Trophoblast cell (in vitro differentiated cells and primary cell): ENCODE results near the gene KCNAB3.

Source experiments
- DNase-seq, 2 donors: peaks; one replicate each; pipeline ENCODE4 v3.0.0-alpha.2; 2016
- H2AFZ ChIP-seq: 2 replicates; pipeline ENCODE4 v1.6.1; 2013; ENCODE audit warnings: low read length, moderate library complexity, mild to moderate bottlenecking; ENCODE audit not compliant: insufficient read depth, poor library complexity
- H2AK5ac ChIP-seq: 2 replicates; pipeline ENCODE4 v1.6.1; 2013; ENCODE audit warnings: mild to moderate bottlenecking, low read length
- H2BK120ac ChIP-seq: 2 replicates; pipeline ENCODE4 v1.6.1; 2013; ENCODE audit warnings: low read length, mild to moderate bottlenecking, moderate library complexity; ENCODE audit not compliant: insufficient read depth, poor library complexity
- H2BK12ac ChIP-seq: 2 replicates; pipeline ENCODE4 v1.6.1; 2013; ENCODE audit warnings: mild to moderate bottlenecking, low read length, moderate library complexity
- H2BK5ac ChIP-seq: 2 replicates; pipeline ENCODE4 v1.6.1; 2013; ENCODE audit warnings: low read length, low read depth, moderate library complexity, mild to moderate bottlenecking; ENCODE audit not compliant: poor library complexity
- H3K14ac ChIP-seq: 2 replicates; pipeline ENCODE4 v1.6.1; 2013; ENCODE audit warnings: mild to moderate bottlenecking, low read length
- H3K18ac ChIP-seq: 2 replicates; pipeline ENCODE4 v1.6.1; 2013; ENCODE audit warnings: mild to moderate bottlenecking, low read length
- H3K23ac ChIP-seq: 2 replicates; pipeline ENCODE4 v1.6.1; 2013; ENCODE audit warnings: low read length
- H3K27ac ChIP-seq: 2 replicates; pipeline ENCODE4 v1.5.1; 2013; ENCODE audit warnings: low read depth, mild to moderate bottlenecking, inconsistent platforms, low read length, moderate library complexity
- H3K27me3 ChIP-seq: 2 replicates; pipeline ENCODE4 v1.6.1; 2013; ENCODE audit warnings: inconsistent platforms, mild to moderate bottlenecking, low read length, moderate library complexity; ENCODE audit not compliant: insufficient read depth
- H3K36me3 ChIP-seq, 2 experiments: 1 replicate in 1 of 2; 2 replicates in 1 of 2; pipeline ENCODE4 v1.6.1; 2013; ENCODE audit warnings: low read length in 2 of 2, mild to moderate bottlenecking in 2 of 2, moderate library complexity in 1 of 2; ENCODE audit not compliant: insufficient read depth in 2 of 2, control insufficient read depth in 1 of 2
- H3K4ac ChIP-seq: 2 replicates; pipeline ENCODE4 v1.6.1; 2013; ENCODE audit warnings: low read depth, mild to moderate bottlenecking, low read length, moderate library complexity
- H3K4me1 ChIP-seq, 2 experiments: 1 replicate in 1 of 2; 2 replicates in 1 of 2; pipeline ENCODE4 v1.6.1; 2013; ENCODE audit warnings: low read length in 2 of 2, mild to moderate bottlenecking in 2 of 2, moderate library complexity in 1 of 2; ENCODE audit not compliant: insufficient read depth in 2 of 2, control insufficient read depth in 1 of 2
- H3K4me2 ChIP-seq: 2 replicates; pipeline ENCODE4 v1.6.1; 2013; ENCODE audit warnings: inconsistent platforms, mild to moderate bottlenecking, low read length, moderate library complexity
- H3K4me3 ChIP-seq: 2 replicates; pipeline ENCODE4 v1.5.1; 2013; ENCODE audit warnings: mild to moderate bottlenecking, low read depth, low read length, inconsistent platforms
- H3K79me1 ChIP-seq: one replicate; pipeline ENCODE4 v1.6.1; 2013; ENCODE audit warnings: low read length
- H3K79me2 ChIP-seq: 2 replicates; pipeline ENCODE4 v1.6.1; 2013; ENCODE audit warnings: low read length, mild to moderate bottlenecking; ENCODE audit not compliant: control insufficient read depth, insufficient read depth, poor library complexity
- H3K9ac ChIP-seq: 2 replicates; pipeline ENCODE4 v1.6.1; 2013; ENCODE audit warnings: mild to moderate bottlenecking, low read length
- H3K9me3 ChIP-seq: 2 replicates; pipeline ENCODE4 v1.6.1; 2013; ENCODE audit warnings: low read depth, mild to moderate bottlenecking, control low read depth, inconsistent platforms, low read length; ENCODE audit not compliant: insufficient read depth
- H4K12ac ChIP-seq: 2 replicates; pipeline ENCODE4 v1.6.1; 2013; ENCODE audit warnings: low read depth, mild to moderate bottlenecking, low read length, moderate library complexity
- H4K8ac ChIP-seq: 2 replicates; pipeline ENCODE4 v1.6.1; 2013; ENCODE audit warnings: low read depth, mild to moderate bottlenecking, low read length, moderate library complexity
- H4K91ac ChIP-seq: one replicate; pipeline ENCODE4 v1.6.1; 2013; ENCODE audit warnings: low read depth, mild to moderate bottlenecking, low read length, moderate library complexity
- WGBS: extraction: QIAGEN DNeasy Blood & Tissue Kit; methylation state at CpG from one replicate; pipeline ENCODE4 v1.1.7; 2013; ENCODE audit warnings: missing lambda C conversion rate; ENCODE audit not compliant: insufficient read length, insufficient coverage; ENCODE audit errors: extremely low coverage; 5-methylcytosine and 5-hydroxymethylcytosine counted together

KCNAB3 gene

DNA sequence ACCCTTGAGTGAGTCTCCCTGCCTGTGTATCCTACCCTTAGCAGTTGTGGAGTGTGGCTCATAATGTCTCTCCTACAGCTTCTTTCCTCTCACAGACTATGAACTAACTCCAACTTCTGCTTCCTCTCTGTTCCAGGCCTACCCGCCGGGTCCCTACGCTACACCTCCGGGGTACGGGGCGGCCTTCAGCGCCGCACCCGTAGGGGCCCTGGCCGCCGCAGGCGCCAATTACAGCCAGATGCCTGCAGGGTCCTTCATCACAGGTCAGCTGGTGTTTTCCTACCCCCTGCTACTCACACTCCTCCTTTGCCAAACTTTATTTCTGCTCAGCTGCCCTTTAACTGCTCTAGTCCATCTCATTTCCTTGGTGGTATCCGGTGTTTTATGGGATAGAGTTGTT lies 18.9 kb downstream of the KCNAB3 start:
- no CpG with 5 or more reads among the region's 13 CpGs for WGBS
- Histone ChIP-seq H3K9me3 (no peaks in the 10 kb centered on the region), H2BK120ac (no peak overlapping the region), H3K36me3 (peaks cover 48 to 62% of the 10 kb centered on the region in 2 experiments), H3K79me2 (no peaks in the 10 kb centered on the region), H3K14ac (no peak overlapping the region), H2BK12ac (no peak overlapping the region), H4K8ac (no peak overlapping the region), H2AK5ac (no peak overlapping the region), H3K9ac (no peak overlapping the region), H3K4me1 (peaks cover 6 to 8% of the 10 kb centered on the region in 2 experiments), H3K18ac (no peak overlapping the region), H2AFZ (no peak overlapping the region), H3K27ac (no peak overlapping the region), H3K27me3 (no peaks in the 10 kb centered on the region), H3K23ac (no peak overlapping the region), H3K79me1 (peaks cover 2% of the 10 kb centered on the region), H2BK5ac (no peak overlapping the region), H3K4ac (no peak overlapping the region), H4K12ac (no peak overlapping the region), H3K4me2 (no peak overlapping the region), H4K91ac (no peak overlapping the region), H3K4me3 (no peak overlapping the region)
- DNase-seq, result no peak

DNA sequence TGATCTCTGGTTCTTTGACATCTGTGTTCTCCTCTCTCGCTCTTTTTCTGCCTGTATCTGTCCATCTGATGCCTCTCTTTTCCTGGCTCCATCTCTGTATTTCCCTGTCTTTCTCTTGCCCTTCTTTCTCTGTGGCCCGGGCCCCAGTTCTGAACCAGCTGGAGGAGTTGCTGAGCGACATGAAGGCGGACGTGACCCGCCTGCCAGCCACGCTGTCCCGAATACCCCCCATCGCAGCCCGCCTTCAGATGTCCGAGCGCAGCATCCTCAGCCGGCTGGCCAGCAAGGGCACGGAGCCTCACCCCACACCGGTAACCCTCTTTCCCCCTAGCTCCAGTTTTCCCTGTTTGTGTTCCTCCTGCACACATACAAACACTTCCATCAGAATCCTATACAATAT lies 19.4 kb downstream of the KCNAB3 start:
- Histone ChIP-seq H2BK5ac (no peak overlapping the region), H3K36me3 (peaks cover 52 to 66% of the 10 kb centered on the region in 2 experiments), H3K23ac (no peak overlapping the region), H3K14ac (no peak overlapping the region), H3K4me3 (no peak overlapping the region), H4K12ac (no peak overlapping the region), H4K8ac (no peak overlapping the region), H2BK12ac (no peak overlapping the region), H3K18ac (no peak overlapping the region), H3K4ac (no peak overlapping the region), H2AK5ac (no peak overlapping the region), H3K79me2 (no peaks in the 10 kb centered on the region), H2BK120ac (no peak overlapping the region), H3K27me3 (no peaks in the 10 kb centered on the region), H3K79me1 (no peaks in the 10 kb centered on the region), H3K4me1 (peaks cover 8% of the 10 kb centered on the region in 2 experiments), H3K27ac (no peak overlapping the region), H3K9ac (no peak overlapping the region), H4K91ac (no peak overlapping the region), H3K9me3 (no peaks in the 10 kb centered on the region), H3K4me2 (no peak overlapping the region), H2AFZ (no peak overlapping the region)
- WGBS, result no CpG with 5 or more reads among the region's 15 CpGs
- DNase-seq, result no peak

DNA sequence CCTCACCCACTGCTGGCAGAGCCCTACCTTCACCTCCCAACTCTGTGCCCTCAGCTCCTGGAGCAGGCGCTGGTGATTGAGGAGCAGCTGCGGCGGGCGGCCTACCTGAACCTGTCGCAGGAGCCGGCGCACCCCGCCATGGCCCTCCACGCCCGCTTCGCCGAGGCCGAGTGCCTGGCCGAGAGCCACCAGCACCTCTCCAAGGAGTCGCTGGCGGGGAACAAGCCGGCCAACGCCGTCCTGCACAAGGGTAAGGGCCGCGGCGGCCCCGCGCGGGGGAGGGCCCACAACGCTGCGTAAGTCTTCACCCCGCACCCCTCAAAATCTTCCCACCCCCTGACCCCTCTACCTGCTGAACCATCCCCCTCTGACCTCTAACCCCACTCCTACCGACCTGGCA lies 20.6 kb downstream of the KCNAB3 start:
- no peak overlapping the region for H3K4me3 ChIP-seq
- peaks cover 61 to 78% of the 10 kb centered on the region in 2 experiments for H3K36me3 ChIP-seq
- H2AK5ac ChIP-seq, result no peak overlapping the region
- no peak overlapping the region for H3K9ac ChIP-seq
- H4K12ac ChIP-seq, result no peak overlapping the region
- H3K4ac ChIP-seq, result no peak overlapping the region
- no CpG with 5 or more reads among the region's 29 CpGs for WGBS
- no peaks in the 10 kb centered on the region for H3K27me3 ChIP-seq
- H3K27ac ChIP-seq, result no peak overlapping the region
- H2BK12ac ChIP-seq, result no peak overlapping the region
- H2AFZ ChIP-seq, result no peak overlapping the region
- no peak overlapping the region for H3K23ac ChIP-seq
- H4K8ac ChIP-seq, result no peak overlapping the region
- H3K4me1 ChIP-seq, result peaks cover 5% of the 10 kb centered on the region in 2 experiments
- no peak overlapping the region for H3K4me2 ChIP-seq
- no peak overlapping the region for H3K14ac ChIP-seq
- no peak overlapping the region for H3K18ac ChIP-seq
- no peak overlapping the region for H2BK120ac ChIP-seq
- no peak for DNase-seq
- no peaks in the 10 kb centered on the region for H3K79me2 ChIP-seq
- no peaks in the 10 kb centered on the region for H3K79me1 ChIP-seq
- no peaks in the 10 kb centered on the region for H3K9me3 ChIP-seq
- no peak overlapping the region for H2BK5ac ChIP-seq
- H4K91ac ChIP-seq, result no peak overlapping the region

DNA sequence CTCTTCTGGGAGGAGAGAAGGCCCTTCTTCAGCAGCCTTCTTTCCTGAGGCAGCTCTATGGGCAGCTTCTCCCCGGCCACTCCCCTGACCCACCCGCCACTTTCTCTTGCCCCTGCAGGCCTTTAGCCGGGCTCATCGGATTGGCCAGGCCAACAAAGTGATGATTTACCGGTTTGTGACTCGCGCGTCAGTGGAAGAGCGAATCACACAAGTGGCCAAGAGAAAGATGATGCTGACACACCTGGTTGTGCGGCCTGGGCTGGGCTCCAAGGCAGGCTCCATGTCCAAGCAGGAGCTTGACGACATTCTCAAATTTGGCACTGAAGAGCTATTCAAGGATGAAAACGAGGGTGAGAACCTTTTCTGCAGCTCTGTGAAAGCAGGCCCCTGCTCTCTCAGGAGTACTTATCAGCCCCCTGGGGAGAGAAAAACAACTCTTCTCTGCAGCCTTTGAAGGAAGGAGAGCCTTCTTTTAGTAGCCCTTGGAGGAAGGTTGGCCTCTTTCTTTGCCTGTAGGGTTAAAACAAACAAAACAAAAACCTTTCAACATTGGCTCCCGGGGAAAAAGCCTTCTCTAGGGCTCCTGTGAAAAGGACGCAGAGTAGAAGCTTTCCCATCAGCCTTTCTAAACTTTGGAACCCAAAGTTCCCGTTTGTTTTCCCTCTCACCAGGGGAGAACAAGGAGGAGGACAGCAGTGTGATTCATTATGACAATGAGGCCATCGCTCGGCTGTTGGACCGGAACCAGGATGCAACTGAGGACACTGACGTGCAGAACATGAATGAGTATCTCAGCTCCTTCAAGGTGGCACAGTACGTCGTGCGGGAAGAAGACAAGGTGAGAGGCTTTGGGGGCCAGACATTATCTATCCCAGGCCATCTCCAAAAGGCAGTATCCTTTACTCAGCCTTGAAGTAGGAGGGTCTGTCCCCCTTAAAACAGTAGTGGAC lies 26.2 kb downstream of the KCNAB3 start:
- peaks cover 71 to 94% of the 10 kb centered on the region in 2 experiments for H3K36me3 ChIP-seq
- H2BK120ac ChIP-seq, result no peak overlapping the region
- H3K4me1 ChIP-seq, result peaks cover 5% of the 10 kb centered on the region in 2 experiments
- no peak overlapping the region for H4K8ac ChIP-seq
- no peak overlapping the region for H3K14ac ChIP-seq
- H3K4me2 ChIP-seq, result no peak overlapping the region
- no peaks in the 10 kb centered on the region for H3K79me1 ChIP-seq
- H2AK5ac ChIP-seq, result no peak overlapping the region
- no peak overlapping the region for H4K91ac ChIP-seq
- DNase-seq, result no peak
- H3K27me3 ChIP-seq, result no peaks in the 10 kb centered on the region
- H3K4ac ChIP-seq, result no peak overlapping the region
- H3K79me2 ChIP-seq, result no peaks in the 10 kb centered on the region
- no peak overlapping the region for H3K27ac ChIP-seq
- no peak overlapping the region for H3K4me3 ChIP-seq
- H3K9ac ChIP-seq, result no peak overlapping the region
- H3K18ac ChIP-seq, result no peak overlapping the region
- H2AFZ ChIP-seq, result no peak overlapping the region
- no CpG with 5 or more reads among the region's 22 CpGs for WGBS
- H4K12ac ChIP-seq, result no peak overlapping the region
- H3K23ac ChIP-seq, result no peak overlapping the region
- H3K9me3 ChIP-seq, result no peaks in the 10 kb centered on the region
- no peak overlapping the region for H2BK5ac ChIP-seq
- no peak overlapping the region for H2BK12ac ChIP-seq
